Suprapubic skin (tissue), 4 donors: ENCODE data around the gene LRRC32. TPM values are rescaled to one million over a fixed set of nuclear protein-coding genes. Genes with fewer than 3 reads are reported as not detected.

Experiments
- DNase-seq, 2 donors: peaks; one replicate each; pipeline ENCODE4 v3.0.0-alpha.2; 2019; ENCODE audit warnings: low spot score in 2 of 2
- H3K27ac ChIP-seq: fragments of 200-600 bp; sonication (generic); one replicate; pipeline ENCODE4 v1.5.1; 2019
- H3K27me3 ChIP-seq: fragments of 200-600 bp; sonication (generic); one replicate; pipeline ENCODE4 v1.5.1; 2019
- H3K36me3 ChIP-seq: fragments of 200-600 bp; sonication (generic); one replicate; pipeline ENCODE4 v1.5.1; 2019
- H3K4me1 ChIP-seq: fragments of 200-600 bp; sonication (generic); one replicate; pipeline ENCODE4 v1.5.1; 2019
- H3K4me3 ChIP-seq: fragments of 200-600 bp; sonication (generic); one replicate; pipeline ENCODE4 v1.5.1; 2019; ENCODE audit warnings: mild to moderate bottlenecking
- H3K9me3 ChIP-seq: fragments of 200-600 bp; sonication (generic); one replicate; pipeline ENCODE4 v1.5.1; 2019
- EP300 ChIP-seq: sonication (generic); formaldehyde crosslinking; IDR thresholded peaks from one replicate; pipeline ENCODE4 v1.6.1; 2017; ENCODE audit warnings: antibody characterized with exemption
- POLR2A ChIP-seq, 2 donors: fragments of 450-650 bp; IDR thresholded peaks; one replicate each; pipeline ENCODE4 v1.6.1; 2017; ENCODE audit warnings: antibody characterized with exemption in 2 of 2, mild to moderate bottlenecking in 2 of 2, moderate library complexity in 2 of 2
- POLR2AphosphoS5 ChIP-seq, 3 donors: sonication (generic); formaldehyde crosslinking; IDR thresholded peaks; one replicate each; pipeline ENCODE4 v1.6.1; 2017; ENCODE audit warnings: antibody characterized with exemption in 3 of 3
- WGBS: methylation state at CpG from one replicate; pipeline ENCODE4 v1.1.5; 2018; 5-methylcytosine and 5-hydroxymethylcytosine counted together
- total RNA-seq, 4 donors: library from RNA; depleted of rRNA; stranded (reverse); fragments of >200 nt; gene quantifications; one replicate each; pipeline ENCODE4 v1.1.0, GENCODE V29; 2016
- TF ChIP-seq, protein P1 (sequence below), 2 donors: fragments of 200-600 bp in 1 of 2; fragments of 450-650 bp in 1 of 2; sonication (generic) in 1 of 2; IDR thresholded peaks; one replicate each; pipeline ENCODE4 v1.5.1; 2016 to 2019; ENCODE audit warnings: antibody characterized with exemption in 2 of 2, mild to moderate bottlenecking in 1 of 2, moderate library complexity in 1 of 2

The LRRC32 gene
- total RNA-seq, 4 donors from 2014 or later = 10.4 to 23.2 (median 17.5) TPM

DNA sequence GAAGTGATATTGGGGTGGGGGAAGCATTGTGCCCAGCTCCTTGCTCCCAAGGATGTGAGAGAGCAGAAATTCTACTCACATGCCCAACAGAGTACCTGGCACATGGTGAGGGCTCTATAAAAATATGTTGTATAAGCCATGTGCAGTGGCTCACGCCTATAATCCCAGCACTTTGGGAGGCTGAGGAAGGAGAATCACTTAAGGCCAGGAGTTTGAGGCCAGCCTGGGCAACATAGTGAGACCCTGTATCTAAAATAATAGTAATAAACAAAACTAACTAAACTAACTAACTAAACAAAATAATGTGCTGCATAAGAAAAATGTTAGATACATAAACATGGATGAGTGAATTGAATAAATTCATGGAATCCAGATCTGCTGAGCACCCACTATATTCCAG, 33.2 kb upstream of the LRRC32 start:
- no peak for DNase-seq
- H3K36me3 ChIP-seq = no peaks in the 10 kb centered on the region
- no peaks in the 10 kb centered on the region for H3K27me3 ChIP-seq
- WGBS = 100% methylated on average over 1 of the region's 1 CpG
- TF ChIP-seq EP300 = no peak
- TF ChIP-seq, protein P1, sequence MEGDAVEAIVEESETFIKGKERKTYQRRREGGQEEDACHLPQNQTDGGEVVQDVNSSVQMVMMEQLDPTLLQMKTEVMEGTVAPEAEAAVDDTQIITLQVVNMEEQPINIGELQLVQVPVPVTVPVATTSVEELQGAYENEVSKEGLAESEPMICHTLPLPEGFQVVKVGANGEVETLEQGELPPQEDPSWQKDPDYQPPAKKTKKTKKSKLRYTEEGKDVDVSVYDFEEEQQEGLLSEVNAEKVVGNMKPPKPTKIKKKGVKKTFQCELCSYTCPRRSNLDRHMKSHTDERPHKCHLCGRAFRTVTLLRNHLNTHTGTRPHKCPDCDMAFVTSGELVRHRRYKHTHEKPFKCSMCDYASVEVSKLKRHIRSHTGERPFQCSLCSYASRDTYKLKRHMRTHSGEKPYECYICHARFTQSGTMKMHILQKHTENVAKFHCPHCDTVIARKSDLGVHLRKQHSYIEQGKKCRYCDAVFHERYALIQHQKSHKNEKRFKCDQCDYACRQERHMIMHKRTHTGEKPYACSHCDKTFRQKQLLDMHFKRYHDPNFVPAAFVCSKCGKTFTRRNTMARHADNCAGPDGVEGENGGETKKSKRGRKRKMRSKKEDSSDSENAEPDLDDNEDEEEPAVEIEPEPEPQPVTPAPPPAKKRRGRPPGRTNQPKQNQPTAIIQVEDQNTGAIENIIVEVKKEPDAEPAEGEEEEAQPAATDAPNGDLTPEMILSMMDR (IDR thresholded peaks at IDR 0.05) = no peak
- TF ChIP-seq POLR2A (IDR thresholded peaks at IDR 0.05) = no peak
- no peak for TF ChIP-seq POLR2AphosphoS5 (IDR thresholded peaks at IDR 0.05)
- no peak overlapping the region for H3K27ac ChIP-seq
- peaks cover 12% of the 10 kb centered on the region for H3K4me1 ChIP-seq
- H3K9me3 ChIP-seq = no peaks in the 10 kb centered on the region
- no peak overlapping the region for H3K4me3 ChIP-seq

- Histone ChIP-seq H3K27ac (peak overlapping the region; percentile 24), H3K9me3 (no peaks in the 10 kb centered on the region), H3K27me3 (no peaks in the 10 kb centered on the region), H3K36me3 (no peaks in the 10 kb centered on the region), H3K4me1 (peaks cover 12% of the 10 kb centered on the region), H3K4me3 (no peak overlapping the region)
- DNase-seq = no peak
- WGBS = 85% methylated on average over 3 of the region's 3 CpGs
- TF ChIP-seq, protein P1 (IDR thresholded peaks at IDR 0.05) = no peak
- TF ChIP-seq EP300 (no peak), POLR2A (IDR thresholded peaks at IDR 0.05) (no peak), POLR2AphosphoS5 (IDR thresholded peaks at IDR 0.05) (no peak)
Observed at GRCh38 chr11:76702336-76703128, 32.0 kb upstream of the LRRC32 start.

DNA sequence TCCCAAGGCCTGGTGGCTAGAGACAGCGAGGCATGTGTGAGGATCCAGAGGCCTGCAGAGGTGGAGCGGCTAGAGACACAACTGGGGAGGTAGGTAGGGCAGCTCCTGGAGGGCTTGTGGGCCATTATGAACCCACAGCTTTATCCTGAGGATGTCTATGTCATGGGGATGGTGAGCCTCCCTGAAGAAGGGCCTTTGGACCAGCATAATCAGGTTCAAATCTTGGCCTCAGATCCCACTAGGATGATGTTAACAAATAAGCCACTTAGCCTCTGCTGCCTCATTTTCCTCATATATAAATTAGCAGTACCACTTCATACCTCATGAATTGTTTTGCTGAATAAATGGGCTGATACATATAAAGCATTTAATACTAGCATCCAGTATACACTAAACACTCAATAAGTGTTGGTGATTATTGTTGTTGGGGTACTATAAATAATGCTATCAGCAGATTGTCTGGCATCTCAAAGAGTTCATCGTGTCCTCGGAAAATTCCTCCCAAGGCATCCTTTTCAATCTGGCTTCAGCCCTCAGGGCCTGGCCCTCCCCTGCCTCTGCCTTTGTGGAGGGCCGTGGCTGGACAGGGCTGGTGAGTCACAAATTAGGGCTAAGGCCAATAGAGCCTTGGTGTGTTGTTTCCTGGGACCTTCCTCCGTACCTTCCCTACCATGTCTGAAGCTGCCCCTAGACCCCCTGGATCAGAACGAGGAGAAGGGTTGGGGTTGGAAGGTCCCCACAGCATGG, 30.9 kb upstream of the LRRC32 start:
- Histone ChIP-seq H3K36me3 (no peaks in the 10 kb centered on the region), H3K4me1 (peaks cover 12% of the 10 kb centered on the region), H3K4me3 (no peak overlapping the region), H3K27ac (peak overlapping the region; percentile 81), H3K9me3 (no peaks in the 10 kb centered on the region), H3K27me3 (no peaks in the 10 kb centered on the region)
- no peak for DNase-seq
- TF ChIP-seq EP300 (no peak), POLR2AphosphoS5 (IDR thresholded peaks at IDR 0.05) (no peak), POLR2A (IDR thresholded peaks at IDR 0.05) (no peak)
- TF ChIP-seq, protein P1 (IDR thresholded peaks at IDR 0.05) = no peak
- WGBS = 57% methylated on average over 5 of the region's 7 CpGs

- WGBS = 53% methylated on average over 16 of the region's 16 CpGs
- H3K4me1 ChIP-seq = peaks cover 12% of the 10 kb centered on the region
- TF ChIP-seq, protein P1 (IDR thresholded peaks at IDR 0.05) = no peak
- TF ChIP-seq POLR2A (IDR thresholded peaks at IDR 0.05) (no peak), POLR2AphosphoS5 (IDR thresholded peaks at IDR 0.05) (peak in 1 of 3 donors; percentile 64), EP300 (no peak)
- no peak overlapping the region for H3K4me3 ChIP-seq
- H3K27me3 ChIP-seq = no peaks in the 10 kb centered on the region
- peak in 1 of 2 donors; percentile 89 for DNase-seq
- peak overlapping the region; percentile 81 for H3K27ac ChIP-seq
- no peaks in the 10 kb centered on the region for H3K9me3 ChIP-seq
- H3K36me3 ChIP-seq = no peaks in the 10 kb centered on the region
Observed at GRCh38 chr11:76700177-76701100, 29.9 kb upstream of the LRRC32 start.
